WTC11 (cell line): ENCODE measurements around the gene ZNF311. TPM values are rescaled to one million over a fixed set of nuclear protein-coding genes. Genes with fewer than 3 reads are reported as not detected.
A peak's percentile ranks its signal among the peaks of the same experiment; 100 is the strongest.

Experiments used
- ATAC-seq: fragments of 200-7000 bp; cut with Tn5 transposase; 2 replicates; pipeline ENCODE4 v1.10.0; 2021; ENCODE audit warnings: mild to moderate bottlenecking, moderate library complexity
- CTCF ChIA-PET: fragments of 300-600 bp; sonication (Branson Sonifier 250); formaldehyde crosslinking; loops from one replicate; lab custom pipeline; 2021; ENCODE audit warnings: antibody characterized with exemption; lab: Charles Lee
- POLR2A ChIA-PET: fragments of 350-600 bp; sonication (Branson Sonifier 250); formaldehyde crosslinking; loops from one replicate; lab custom pipeline; 2021; ENCODE audit warnings: antibody characterized with exemption; lab: Charles Lee
- DNase-seq: peaks from one replicate; pipeline ENCODE4 v3.0.0; 2021; ENCODE audit warnings: low spot score
- H3K27ac Mint-ChIP-seq: 2 replicates; pipeline ENCODE4 v1.8.0; 2021; ENCODE audit warnings: mixed read lengths
- H3K27me3 Mint-ChIP-seq: 2 replicates; pipeline ENCODE4 v1.8.0; 2021; ENCODE audit warnings: low read depth, mild to moderate bottlenecking, moderate library complexity, mixed read lengths
- H3K36me3 Mint-ChIP-seq: 2 replicates; pipeline ENCODE4 v1.8.0; 2021; ENCODE audit warnings: mixed read lengths
- H3K4me1 Mint-ChIP-seq: 2 replicates; pipeline ENCODE4 v1.8.0; 2022; ENCODE audit warnings: mixed read lengths
- H3K4me3 Mint-ChIP-seq: 2 replicates; pipeline ENCODE4 v1.8.0; 2021; ENCODE audit warnings: mild to moderate bottlenecking, moderate library complexity, mixed read lengths
- H3K9me3 Mint-ChIP-seq: 2 replicates; pipeline ENCODE4 v1.8.0; 2021; ENCODE audit warnings: mixed read lengths
- CBFB ChIP-seq: sonication (generic); formaldehyde crosslinking; IDR thresholded peaks from 2 replicates; pipeline ENCODE4 v1.8.1; 2022; ENCODE audit warnings: mild to moderate bottlenecking, low read depth, missing genetic modification reagents
- CREM ChIP-seq: sonication (generic); formaldehyde crosslinking; IDR thresholded peaks from 2 replicates; pipeline ENCODE4 v1.8.1; 2022; ENCODE audit warnings: mild to moderate bottlenecking, missing genetic modification reagents, moderate library complexity
- ELF4 ChIP-seq: sonication (generic); formaldehyde crosslinking; IDR thresholded peaks from 2 replicates; pipeline ENCODE4 v1.8.1; 2022; ENCODE audit warnings: low read depth, mild to moderate bottlenecking, moderate library complexity, missing genetic modification reagents
- ESRRA ChIP-seq: sonication (generic); formaldehyde crosslinking; IDR thresholded peaks from 2 replicates; pipeline ENCODE4 v1.8.1; 2022; ENCODE audit warnings: mild to moderate bottlenecking, missing genetic modification reagents, borderline replicate concordance
- FOXK1 ChIP-seq: sonication (generic); formaldehyde crosslinking; IDR thresholded peaks from 2 replicates; pipeline ENCODE4 v1.8.0; 2022; ENCODE audit warnings: mild to moderate bottlenecking, moderate library complexity, missing genetic modification reagents
- GTF2I ChIP-seq: fragments of 250-450 bp; sonication (Bioruptor Pico); conservative IDR thresholded peaks from 2 replicates; pipeline ENCODE4 v1.4.0; 2021; ENCODE audit warnings: mild to moderate bottlenecking
- MXD4 ChIP-seq: fragments of 250-450 bp; sonication (Bioruptor Pico); IDR thresholded peaks from 2 replicates; pipeline ENCODE4 v1.8.0; 2021; ENCODE audit warnings: mild to moderate bottlenecking, moderate library complexity, borderline replicate concordance
- SMAD3 ChIP-seq: sonication (generic); formaldehyde crosslinking; IDR thresholded peaks from 2 replicates; pipeline ENCODE4 v1.8.0; 2022; ENCODE audit warnings: missing genetic modification reagents, mild to moderate bottlenecking, borderline replicate concordance
- SOX15 ChIP-seq: fragments of 250-450 bp; sonication (Bioruptor Pico); IDR thresholded peaks from 2 replicates; pipeline ENCODE4 v1.9.0; 2021; ENCODE audit warnings: mild to moderate bottlenecking
- TCF7 ChIP-seq: sonication (generic); formaldehyde crosslinking; IDR thresholded peaks from 2 replicates; pipeline ENCODE4 v1.8.0; 2022; ENCODE audit warnings: mild to moderate bottlenecking, low read depth, missing genetic modification reagents, moderate library complexity
- TP53 ChIP-seq: sonication (generic); formaldehyde crosslinking; IDR thresholded peaks from 2 replicates; pipeline ENCODE4 v1.8.1; 2023; ENCODE audit warnings: mild to moderate bottlenecking, missing genetic modification reagents
- total RNA-seq: library from RNA; stranded (reverse); gene quantifications from 3 replicates; pipeline ENCODE4 v1.2.3, GENCODE V29; 2021
- TF ChIP-seq, protein P1 (sequence below): sonication (generic); formaldehyde crosslinking; conservative IDR thresholded peaks from 2 replicates; pipeline ENCODE4 v1.8.1; 2022; ENCODE audit warnings: mild to moderate bottlenecking, missing genetic modification reagents
- TF ChIP-seq, protein P2 (sequence below): fragments of 200-600 bp; IDR thresholded peaks from 2 replicates; pipeline ENCODE4 v1.8.0; 2022; ENCODE audit warnings: antibody characterized with exemption
- TF ChIP-seq, protein P3 (sequence below): fragments of 250-450 bp; sonication (Bioruptor Pico); IDR thresholded peaks from 2 replicates; pipeline ENCODE4 v1.9.0; 2021; ENCODE audit warnings: mild to moderate bottlenecking
- TF ChIP-seq, protein P4 (sequence below): fragments of 250-450 bp; sonication (Bioruptor Pico); conservative IDR thresholded peaks from 2 replicates; pipeline ENCODE4 v1.9.0; 2021; ENCODE audit warnings: mild to moderate bottlenecking
- TF ChIP-seq, protein P5 (sequence below): sonication (generic); formaldehyde crosslinking; IDR thresholded peaks from 2 replicates; pipeline ENCODE4 v1.8.1; 2023; ENCODE audit warnings: mild to moderate bottlenecking, missing genetic modification reagents, moderate library complexity
- TF ChIP-seq, protein P6 (sequence below): sonication (generic); formaldehyde crosslinking; IDR thresholded peaks from 2 replicates; pipeline ENCODE4 v1.8.1; 2023; ENCODE audit warnings: mild to moderate bottlenecking, missing genetic modification reagents
- TF ChIP-seq, protein P7 (sequence below): sonication (generic); formaldehyde crosslinking; IDR thresholded peaks from 2 replicates; pipeline ENCODE4 v1.8.0; 2023; ENCODE audit warnings: missing genetic modification reagents
- TF ChIP-seq, protein P8 (sequence below): fragments of 250-450 bp; sonication (Bioruptor Pico); IDR thresholded peaks from 2 replicates; pipeline ENCODE4 v1.9.0; 2021; ENCODE audit warnings: mild to moderate bottlenecking

The ZNF311 gene
- total RNA-seq, 1 experiment from 2014 or later, result 2.0 TPM

DNA sequence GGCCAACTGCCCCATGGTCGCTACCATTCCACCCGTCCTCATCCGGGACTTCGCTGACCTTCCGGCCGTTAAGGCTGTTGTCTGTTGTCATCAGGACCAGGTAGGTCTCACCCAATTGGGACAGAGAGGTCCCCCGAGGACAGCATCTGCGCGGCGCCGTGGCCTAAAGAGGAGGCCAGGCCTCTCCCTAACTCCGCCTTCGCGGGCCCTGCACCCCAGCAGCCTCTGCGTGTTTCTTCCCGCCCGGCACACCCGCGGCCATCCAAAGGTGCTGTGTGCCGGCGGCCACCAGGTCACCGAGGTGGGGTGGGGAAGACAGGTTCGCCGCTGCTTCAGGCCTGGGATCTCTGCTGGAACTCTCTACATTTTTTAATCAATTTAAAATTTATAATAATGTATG lies 30.8 kb upstream of the ZNF311 start:
- peak; percentile 46; the same call in 1 of the 2 replicates for ATAC-seq
- H3K27me3 Mint-ChIP-seq, result peaks cover 3% of the 10 kb centered on the region
- CTCF ChIA-PET, result no interaction called here

DNA sequence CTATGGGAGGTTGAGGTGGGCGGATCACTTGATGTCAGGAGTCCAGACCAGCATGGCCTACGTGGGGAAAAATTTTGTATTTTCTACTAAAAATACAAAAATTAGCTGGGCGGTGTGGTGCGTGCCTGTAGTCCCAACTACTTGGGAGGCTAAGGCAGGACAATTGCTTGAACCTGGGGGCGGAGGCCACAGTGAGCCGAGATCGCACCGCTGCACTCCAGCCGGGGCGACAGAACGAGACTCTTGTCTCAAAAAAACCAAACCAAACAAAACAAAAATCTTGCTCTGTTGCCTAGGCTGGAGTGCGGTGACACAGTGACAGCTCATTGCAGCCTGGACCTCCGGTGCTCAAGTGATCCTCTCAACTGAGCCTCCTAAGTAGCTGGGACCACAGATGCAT lies 23.7 kb upstream of the ZNF311 start:
- ChIA-PET CTCF (interaction anchor here (1.9 kb wide), 1 partner anchor 12 kb away, joined by 4 read pairs; no protein-coding TSS in a partner anchor), POLR2A (no interaction called here)
- DNase-seq, result no peak
- no peak overlapping the region for H3K4me3 Mint-ChIP-seq
- no peak for ATAC-seq
- H3K36me3 Mint-ChIP-seq, result no peaks in the 10 kb centered on the region
- H3K27me3 Mint-ChIP-seq, result peaks cover 11% of the 10 kb centered on the region
- no peaks in the 10 kb centered on the region for H3K4me1 Mint-ChIP-seq
- H3K27ac Mint-ChIP-seq, result no peak overlapping the region
- H3K9me3 Mint-ChIP-seq, result no peaks in the 10 kb centered on the region
- TF ChIP-seq CREM (CRISPR knock-in tag) (no peak), MXD4 (CRISPR knock-in tag) (no peak), SOX15 (CRISPR knock-in tag) (no peak), GTF2I (CRISPR knock-in tag) (no peak), TCF7 (CRISPR knock-in tag) (no peak), ELF4 (CRISPR knock-in tag) (no peak), SMAD3 (CRISPR knock-in tag) (no peak), CBFB (CRISPR knock-in tag) (no peak)
- TF ChIP-seq, all 79 proteins: peak for 0

More for the DNA sequence above, 30.8 kb upstream of the ZNF311 start:
- Mint-ChIP-seq H3K9me3 (no peaks in the 10 kb centered on the region), H3K36me3 (no peaks in the 10 kb centered on the region), H3K4me1 (no peaks in the 10 kb centered on the region), H3K4me3 (no peak overlapping the region), H3K27ac (no peak overlapping the region)
- POLR2A ChIA-PET, result no interaction called here
- no peak for TF ChIP-seq ESRRA
- TF ChIP-seq, protein P1, sequence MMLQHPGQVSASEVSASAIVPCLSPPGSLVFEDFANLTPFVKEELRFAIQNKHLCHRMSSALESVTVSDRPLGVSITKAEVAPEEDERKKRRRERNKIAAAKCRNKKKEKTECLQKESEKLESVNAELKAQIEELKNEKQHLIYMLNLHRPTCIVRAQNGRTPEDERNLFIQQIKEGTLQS (CRISPR knock-in tag), result no peak
- TF ChIP-seq, protein P2, sequence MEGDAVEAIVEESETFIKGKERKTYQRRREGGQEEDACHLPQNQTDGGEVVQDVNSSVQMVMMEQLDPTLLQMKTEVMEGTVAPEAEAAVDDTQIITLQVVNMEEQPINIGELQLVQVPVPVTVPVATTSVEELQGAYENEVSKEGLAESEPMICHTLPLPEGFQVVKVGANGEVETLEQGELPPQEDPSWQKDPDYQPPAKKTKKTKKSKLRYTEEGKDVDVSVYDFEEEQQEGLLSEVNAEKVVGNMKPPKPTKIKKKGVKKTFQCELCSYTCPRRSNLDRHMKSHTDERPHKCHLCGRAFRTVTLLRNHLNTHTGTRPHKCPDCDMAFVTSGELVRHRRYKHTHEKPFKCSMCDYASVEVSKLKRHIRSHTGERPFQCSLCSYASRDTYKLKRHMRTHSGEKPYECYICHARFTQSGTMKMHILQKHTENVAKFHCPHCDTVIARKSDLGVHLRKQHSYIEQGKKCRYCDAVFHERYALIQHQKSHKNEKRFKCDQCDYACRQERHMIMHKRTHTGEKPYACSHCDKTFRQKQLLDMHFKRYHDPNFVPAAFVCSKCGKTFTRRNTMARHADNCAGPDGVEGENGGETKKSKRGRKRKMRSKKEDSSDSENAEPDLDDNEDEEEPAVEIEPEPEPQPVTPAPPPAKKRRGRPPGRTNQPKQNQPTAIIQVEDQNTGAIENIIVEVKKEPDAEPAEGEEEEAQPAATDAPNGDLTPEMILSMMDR, result no peak
- peak; percentile 16 for DNase-seq

DNA sequence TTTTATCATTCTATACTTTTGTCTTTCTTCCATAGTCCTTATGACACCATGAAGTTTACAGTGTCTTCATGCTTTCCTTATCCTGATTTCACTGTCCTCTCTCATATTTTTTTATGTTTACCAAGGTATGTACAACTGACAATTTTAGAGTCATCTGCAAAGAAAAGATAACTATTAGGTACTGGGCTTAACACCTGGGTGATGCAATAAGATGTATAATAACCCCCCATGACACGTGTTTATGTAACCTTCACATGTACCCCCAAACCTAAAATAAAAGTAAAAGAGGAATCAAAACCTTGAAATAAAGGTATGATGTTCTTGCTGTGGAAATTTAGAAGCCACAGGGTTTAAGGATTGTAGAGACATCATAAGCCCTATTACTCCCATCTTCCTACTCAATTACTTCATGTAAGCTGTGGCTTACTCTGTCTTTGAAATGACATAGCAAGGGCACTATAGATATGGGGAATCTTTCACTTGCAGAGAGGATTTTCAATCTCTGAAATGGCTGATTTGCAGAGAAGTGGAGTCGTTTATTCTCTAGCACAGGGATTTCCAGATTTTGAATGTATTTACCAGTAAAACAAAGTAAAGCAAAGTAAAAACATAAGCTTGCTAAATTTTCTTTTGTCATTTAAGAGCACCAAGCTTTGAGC lies 20.9 kb upstream of the ZNF311 start:
- Mint-ChIP-seq H3K4me1 (no peaks in the 10 kb centered on the region), H3K27ac (no peak overlapping the region), H3K4me3 (no peak overlapping the region), H3K9me3 (no peaks in the 10 kb centered on the region), H3K27me3 (peaks cover 20% of the 10 kb centered on the region), H3K36me3 (no peaks in the 10 kb centered on the region)
- DNase-seq (no peak), ATAC-seq (no peak)
- ChIA-PET POLR2A (no interaction called here), CTCF (no interaction called here)
- TF ChIP-seq, protein P3, sequence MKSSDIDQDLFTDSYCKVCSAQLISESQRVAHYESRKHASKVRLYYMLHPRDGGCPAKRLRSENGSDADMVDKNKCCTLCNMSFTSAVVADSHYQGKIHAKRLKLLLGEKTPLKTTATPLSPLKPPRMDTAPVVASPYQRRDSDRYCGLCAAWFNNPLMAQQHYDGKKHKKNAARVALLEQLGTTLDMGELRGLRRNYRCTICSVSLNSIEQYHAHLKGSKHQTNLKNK (CRISPR knock-in tag), result no peak
- TF ChIP-seq, protein P4, sequence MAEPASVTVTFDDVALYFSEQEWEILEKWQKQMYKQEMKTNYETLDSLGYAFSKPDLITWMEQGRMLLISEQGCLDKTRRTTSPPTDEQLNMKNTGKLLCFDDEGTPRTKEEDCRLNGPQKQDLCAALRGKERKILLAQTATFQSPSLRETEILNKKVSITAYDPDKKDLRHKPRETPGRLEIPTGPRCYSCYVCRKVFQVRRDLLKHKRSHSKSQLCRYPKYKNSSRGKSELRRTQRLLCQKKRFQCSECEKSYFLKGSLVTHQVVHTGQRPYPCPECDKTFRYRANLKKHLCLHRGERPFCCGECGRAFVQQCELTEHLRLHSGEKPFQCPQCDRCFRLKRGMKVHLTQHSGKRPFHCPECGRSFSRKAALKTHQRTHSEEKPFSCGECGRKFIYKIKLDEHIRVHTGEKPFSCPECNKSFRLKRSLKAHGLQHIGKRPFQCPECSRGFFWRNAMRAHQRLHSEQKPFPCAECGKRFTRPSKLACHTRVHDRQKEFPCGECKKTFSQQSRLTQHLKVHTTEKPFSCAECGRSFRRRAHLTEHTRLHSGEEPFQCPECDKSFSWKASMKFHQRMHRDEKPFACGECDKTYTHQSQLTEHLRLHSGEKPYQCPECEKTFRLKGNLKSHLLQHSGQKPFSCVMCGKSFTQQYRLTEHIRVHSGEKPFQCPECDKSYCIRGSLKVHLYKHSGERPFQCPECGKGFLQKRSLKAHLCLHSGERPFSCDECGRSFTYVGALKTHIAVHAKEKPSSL (CRISPR knock-in tag), result no peak
- TF ChIP-seq, protein P5, sequence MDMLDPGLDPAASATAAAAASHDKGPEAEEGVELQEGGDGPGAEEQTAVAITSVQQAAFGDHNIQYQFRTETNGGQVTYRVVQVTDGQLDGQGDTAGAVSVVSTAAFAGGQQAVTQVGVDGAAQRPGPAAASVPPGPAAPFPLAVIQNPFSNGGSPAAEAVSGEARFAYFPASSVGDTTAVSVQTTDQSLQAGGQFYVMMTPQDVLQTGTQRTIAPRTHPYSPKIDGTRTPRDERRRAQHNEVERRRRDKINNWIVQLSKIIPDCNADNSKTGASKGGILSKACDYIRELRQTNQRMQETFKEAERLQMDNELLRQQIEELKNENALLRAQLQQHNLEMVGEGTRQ (CRISPR knock-in tag), result no peak
- TF ChIP-seq, protein P6, sequence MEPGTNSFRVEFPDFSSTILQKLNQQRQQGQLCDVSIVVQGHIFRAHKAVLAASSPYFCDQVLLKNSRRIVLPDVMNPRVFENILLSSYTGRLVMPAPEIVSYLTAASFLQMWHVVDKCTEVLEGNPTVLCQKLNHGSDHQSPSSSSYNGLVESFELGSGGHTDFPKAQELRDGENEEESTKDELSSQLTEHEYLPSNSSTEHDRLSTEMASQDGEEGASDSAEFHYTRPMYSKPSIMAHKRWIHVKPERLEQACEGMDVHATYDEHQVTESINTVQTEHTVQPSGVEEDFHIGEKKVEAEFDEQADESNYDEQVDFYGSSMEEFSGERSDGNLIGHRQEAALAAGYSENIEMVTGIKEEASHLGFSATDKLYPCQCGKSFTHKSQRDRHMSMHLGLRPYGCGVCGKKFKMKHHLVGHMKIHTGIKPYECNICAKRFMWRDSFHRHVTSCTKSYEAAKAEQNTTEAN (CRISPR knock-in tag), result no peak
- TF ChIP-seq TP53 (no peak), FOXK1 (no peak), ESRRA (no peak)
- TF ChIP-seq, protein P7, sequence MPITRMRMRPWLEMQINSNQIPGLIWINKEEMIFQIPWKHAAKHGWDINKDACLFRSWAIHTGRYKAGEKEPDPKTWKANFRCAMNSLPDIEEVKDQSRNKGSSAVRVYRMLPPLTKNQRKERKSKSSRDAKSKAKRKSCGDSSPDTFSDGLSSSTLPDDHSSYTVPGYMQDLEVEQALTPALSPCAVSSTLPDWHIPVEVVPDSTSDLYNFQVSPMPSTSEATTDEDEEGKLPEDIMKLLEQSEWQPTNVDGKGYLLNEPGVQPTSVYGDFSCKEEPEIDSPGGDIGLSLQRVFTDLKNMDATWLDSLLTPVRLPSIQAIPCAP (CRISPR knock-in tag), result no peak
- TF ChIP-seq, protein P8, sequence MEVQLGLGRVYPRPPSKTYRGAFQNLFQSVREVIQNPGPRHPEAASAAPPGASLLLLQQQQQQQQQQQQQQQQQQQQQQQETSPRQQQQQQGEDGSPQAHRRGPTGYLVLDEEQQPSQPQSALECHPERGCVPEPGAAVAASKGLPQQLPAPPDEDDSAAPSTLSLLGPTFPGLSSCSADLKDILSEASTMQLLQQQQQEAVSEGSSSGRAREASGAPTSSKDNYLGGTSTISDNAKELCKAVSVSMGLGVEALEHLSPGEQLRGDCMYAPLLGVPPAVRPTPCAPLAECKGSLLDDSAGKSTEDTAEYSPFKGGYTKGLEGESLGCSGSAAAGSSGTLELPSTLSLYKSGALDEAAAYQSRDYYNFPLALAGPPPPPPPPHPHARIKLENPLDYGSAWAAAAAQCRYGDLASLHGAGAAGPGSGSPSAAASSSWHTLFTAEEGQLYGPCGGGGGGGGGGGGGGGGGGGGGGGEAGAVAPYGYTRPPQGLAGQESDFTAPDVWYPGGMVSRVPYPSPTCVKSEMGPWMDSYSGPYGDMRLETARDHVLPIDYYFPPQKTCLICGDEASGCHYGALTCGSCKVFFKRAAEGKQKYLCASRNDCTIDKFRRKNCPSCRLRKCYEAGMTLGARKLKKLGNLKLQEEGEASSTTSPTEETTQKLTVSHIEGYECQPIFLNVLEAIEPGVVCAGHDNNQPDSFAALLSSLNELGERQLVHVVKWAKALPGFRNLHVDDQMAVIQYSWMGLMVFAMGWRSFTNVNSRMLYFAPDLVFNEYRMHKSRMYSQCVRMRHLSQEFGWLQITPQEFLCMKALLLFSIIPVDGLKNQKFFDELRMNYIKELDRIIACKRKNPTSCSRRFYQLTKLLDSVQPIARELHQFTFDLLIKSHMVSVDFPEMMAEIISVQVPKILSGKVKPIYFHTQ, result no peak
